B cell (primary cell): Measurements from ENCODE around the gene CTNNA1.

Experiments used
- EZH2 ChIP-seq: IDR thresholded peaks from 2 replicates; pipeline ENCODE4 v1.6.1; 2012; ENCODE audit warnings: borderline replicate concordance, low read depth, mild to moderate bottlenecking, moderate library complexity, low read length; ENCODE audit not compliant: insufficient read depth, poor library complexity, severe bottlenecking
- TF ChIP-seq, protein P1 (sequence below): fragments of 200-600 bp; IDR thresholded peaks from one replicate; pipeline ENCODE4 v1.8.0; 2022; ENCODE audit warnings: antibody characterized with exemption, mild to moderate bottlenecking

DNA sequence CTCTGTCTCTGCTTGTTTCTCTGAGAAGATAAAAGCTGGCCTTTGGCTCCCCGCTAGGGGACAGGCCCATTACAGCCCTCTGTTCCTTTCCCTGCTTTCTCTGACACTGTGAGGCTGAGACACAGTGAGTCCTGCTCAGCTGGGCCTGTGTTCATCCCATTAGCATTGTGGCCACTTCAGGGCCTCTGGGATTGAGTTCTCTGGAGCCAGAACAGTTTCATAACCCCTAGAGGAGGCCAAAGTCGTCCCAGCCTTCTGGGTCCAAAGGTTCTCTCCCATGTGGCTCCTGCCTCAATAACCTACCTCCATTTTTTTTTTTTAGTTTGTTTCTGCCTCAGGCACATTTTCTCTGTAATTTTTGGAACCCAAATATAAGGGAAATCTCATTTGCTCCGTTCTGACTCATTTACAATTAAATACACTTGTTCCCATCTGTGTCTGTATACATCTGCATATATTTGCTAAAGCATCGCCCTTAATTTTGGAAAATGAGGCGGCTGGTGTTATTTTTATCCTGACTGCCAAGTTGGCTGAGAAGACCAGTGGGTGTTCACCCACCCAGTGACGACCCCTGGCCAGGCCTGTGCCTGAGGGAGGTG, 27.3 kb upstream of the CTNNA1 start:
- TF ChIP-seq, protein P1, sequence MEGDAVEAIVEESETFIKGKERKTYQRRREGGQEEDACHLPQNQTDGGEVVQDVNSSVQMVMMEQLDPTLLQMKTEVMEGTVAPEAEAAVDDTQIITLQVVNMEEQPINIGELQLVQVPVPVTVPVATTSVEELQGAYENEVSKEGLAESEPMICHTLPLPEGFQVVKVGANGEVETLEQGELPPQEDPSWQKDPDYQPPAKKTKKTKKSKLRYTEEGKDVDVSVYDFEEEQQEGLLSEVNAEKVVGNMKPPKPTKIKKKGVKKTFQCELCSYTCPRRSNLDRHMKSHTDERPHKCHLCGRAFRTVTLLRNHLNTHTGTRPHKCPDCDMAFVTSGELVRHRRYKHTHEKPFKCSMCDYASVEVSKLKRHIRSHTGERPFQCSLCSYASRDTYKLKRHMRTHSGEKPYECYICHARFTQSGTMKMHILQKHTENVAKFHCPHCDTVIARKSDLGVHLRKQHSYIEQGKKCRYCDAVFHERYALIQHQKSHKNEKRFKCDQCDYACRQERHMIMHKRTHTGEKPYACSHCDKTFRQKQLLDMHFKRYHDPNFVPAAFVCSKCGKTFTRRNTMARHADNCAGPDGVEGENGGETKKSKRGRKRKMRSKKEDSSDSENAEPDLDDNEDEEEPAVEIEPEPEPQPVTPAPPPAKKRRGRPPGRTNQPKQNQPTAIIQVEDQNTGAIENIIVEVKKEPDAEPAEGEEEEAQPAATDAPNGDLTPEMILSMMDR, result no peak
- no peak for TF ChIP-seq EZH2
